Measurements from ENCODE around the gene DHRS4L2.
"Not testable (repeated sequence)": the region's sequence is repeated elsewhere in the genome, so short reads cannot be mapped to it uniquely, and the experiment has no call there.

DNA sequence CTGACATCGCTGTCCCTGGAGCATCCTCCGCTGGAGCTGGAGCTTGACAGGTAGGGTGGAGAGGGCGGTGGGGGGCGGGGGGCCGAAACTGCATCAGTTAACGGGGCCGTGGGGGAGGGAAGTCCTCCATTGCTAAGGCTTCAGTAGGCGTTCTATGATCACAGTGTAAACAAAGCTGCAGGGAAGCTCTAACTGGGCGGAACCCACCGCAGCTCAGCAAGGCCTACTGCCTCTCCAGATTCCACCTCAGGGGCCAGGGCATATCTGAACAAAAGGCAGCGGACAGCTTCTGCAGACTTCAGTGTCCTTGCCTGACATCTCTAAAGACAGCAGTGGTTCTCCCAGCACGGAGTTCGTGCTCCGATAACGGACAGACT, 18.5 kb upstream of the DHRS4L2 start:
- TF ChIP-seq, protein P1, sequence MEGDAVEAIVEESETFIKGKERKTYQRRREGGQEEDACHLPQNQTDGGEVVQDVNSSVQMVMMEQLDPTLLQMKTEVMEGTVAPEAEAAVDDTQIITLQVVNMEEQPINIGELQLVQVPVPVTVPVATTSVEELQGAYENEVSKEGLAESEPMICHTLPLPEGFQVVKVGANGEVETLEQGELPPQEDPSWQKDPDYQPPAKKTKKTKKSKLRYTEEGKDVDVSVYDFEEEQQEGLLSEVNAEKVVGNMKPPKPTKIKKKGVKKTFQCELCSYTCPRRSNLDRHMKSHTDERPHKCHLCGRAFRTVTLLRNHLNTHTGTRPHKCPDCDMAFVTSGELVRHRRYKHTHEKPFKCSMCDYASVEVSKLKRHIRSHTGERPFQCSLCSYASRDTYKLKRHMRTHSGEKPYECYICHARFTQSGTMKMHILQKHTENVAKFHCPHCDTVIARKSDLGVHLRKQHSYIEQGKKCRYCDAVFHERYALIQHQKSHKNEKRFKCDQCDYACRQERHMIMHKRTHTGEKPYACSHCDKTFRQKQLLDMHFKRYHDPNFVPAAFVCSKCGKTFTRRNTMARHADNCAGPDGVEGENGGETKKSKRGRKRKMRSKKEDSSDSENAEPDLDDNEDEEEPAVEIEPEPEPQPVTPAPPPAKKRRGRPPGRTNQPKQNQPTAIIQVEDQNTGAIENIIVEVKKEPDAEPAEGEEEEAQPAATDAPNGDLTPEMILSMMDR (IDR thresholded peaks at IDR 0.05 in 8 of 11, conservative IDR thresholded peaks at IDR 0.05 in 3 of 11): not testable (repeated sequence)
- not testable (repeated sequence) for TF ChIP-seq POLR2A (IDR thresholded peaks at IDR 0.05)
